IMR-90 (cell line): ENCODE data around the gene ST8SIA2. TPM values are rescaled to one million over a fixed set of nuclear protein-coding genes. Genes with fewer than 3 reads are reported as not detected.

ENCODE experiments used
- ATAC-seq: fragments of 200-7000 bp; cut with Tn5 transposase; 2 replicates; pipeline ENCODE4 v1.9.1; 2020; ENCODE audit warnings: low read depth, mild to moderate bottlenecking, moderate library complexity
- BruUV-seq: library from RNA; stranded (reverse); fragments of 400-500 nt; replicated peaks from 2 replicates; lab custom pipeline; 2021; lab: Mats Ljungman, UMichigan
- CTCF ChIA-PET: fragments of 300-600 bp; formaldehyde crosslinking; extraction: SDS; loops from one replicate; lab custom pipeline; 2021; ENCODE audit warnings: antibody characterized with exemption; lab: Yijun Ruan, JAX
- POLR2A ChIA-PET: fragments of 300-600 bp; sonication (Branson Sonifier 250); formaldehyde crosslinking; loops from one replicate; lab custom pipeline; 2022; ENCODE audit warnings: antibody characterized with exemption; ENCODE audit not compliant: unreplicated experiment; lab: Charles Lee
- DNase-seq: peaks from one replicate; pipeline ENCODE4 v3.0.0; 2013
- H2AFZ ChIP-seq: replicated peaks from 2 replicates; pipeline ENCODE3; 2013; ENCODE audit warnings: low read length, mild to moderate bottlenecking; ENCODE audit not compliant: poor library complexity
- H2AK5ac ChIP-seq: 2 replicates; pipeline ENCODE4 v1.6.1; 2013; ENCODE audit warnings: low read depth, low read length, inconsistent platforms
- H2AK9ac ChIP-seq: replicated peaks from 2 replicates; pipeline ENCODE3; 2013; ENCODE audit warnings: mild to moderate bottlenecking, low read depth, low read length, moderate library complexity; ENCODE audit not compliant: poor library complexity
- H2BK120ac ChIP-seq: 2 replicates; pipeline ENCODE4 v1.6.1; 2013; ENCODE audit warnings: low read depth, low read length, inconsistent platforms
- H2BK15ac ChIP-seq: 3 replicates; pipeline ENCODE4 v1.6.1; 2013; ENCODE audit warnings: low read depth, low read length, inconsistent platforms
- H2BK20ac ChIP-seq: 2 replicates; pipeline ENCODE4 v1.6.1; 2013; ENCODE audit warnings: low read depth, mild to moderate bottlenecking, inconsistent platforms, low read length, moderate library complexity
- H2BK5ac ChIP-seq: 2 replicates; pipeline ENCODE4 v1.6.1; 2013; ENCODE audit warnings: mild to moderate bottlenecking, low read depth, low read length, inconsistent platforms; ENCODE audit not compliant: poor library complexity, severe bottlenecking
- H3K14ac ChIP-seq: replicated peaks from 2 replicates; pipeline ENCODE4 v1.6.1; 2013; ENCODE audit warnings: low read depth, low read length, inconsistent platforms
- H3K18ac ChIP-seq: 2 replicates; pipeline ENCODE4 v1.6.1; 2013; ENCODE audit warnings: low read depth, low read length, control low read depth
- H3K23ac ChIP-seq: 2 replicates; pipeline ENCODE4 v1.6.1; 2013; ENCODE audit warnings: low read depth, low read length, inconsistent platforms
- H3K27ac ChIP-seq: 2 replicates; pipeline ENCODE4 v1.5.1; 2013; ENCODE audit warnings: mild to moderate bottlenecking, control low read depth, low read length; ENCODE audit not compliant: insufficient read depth
- H3K27me3 ChIP-seq: 2 replicates; pipeline ENCODE4 v1.6.1; 2013; ENCODE audit warnings: low read length; ENCODE audit not compliant: control insufficient read depth, insufficient read depth
- H3K36me3 ChIP-seq: 2 replicates; pipeline ENCODE4 v1.6.1; 2013; ENCODE audit warnings: low read length, mixed read lengths; ENCODE audit not compliant: control insufficient read depth, insufficient read depth
- H3K4ac ChIP-seq: 2 replicates; pipeline ENCODE4 v1.6.1; 2013; ENCODE audit warnings: low read depth, low read length, inconsistent platforms
- H3K4me1 ChIP-seq: 2 replicates; pipeline ENCODE4 v1.6.1; 2013; ENCODE audit warnings: low read length, mixed read lengths; ENCODE audit not compliant: control insufficient read depth, insufficient read depth
- H3K4me2 ChIP-seq: 2 replicates; pipeline ENCODE4 v1.6.1; 2013; ENCODE audit warnings: low read depth, mild to moderate bottlenecking, control low read depth, low read length, moderate library complexity
- H3K4me3 ChIP-seq: 2 replicates; pipeline ENCODE4 v1.5.1; 2013; ENCODE audit warnings: low read depth, mild to moderate bottlenecking, control low read depth, low read length, moderate library complexity; ENCODE audit not compliant: insufficient read depth
- H3K56ac ChIP-seq: 2 replicates; pipeline ENCODE4 v1.6.1; 2013; ENCODE audit warnings: low read length, inconsistent platforms; ENCODE audit not compliant: insufficient read depth; ENCODE audit errors: extremely low read depth
- H3K79me1 ChIP-seq, 2 experiments: 2 replicates each; pipeline ENCODE4 v1.6.1; 2013; ENCODE audit warnings: low read length in 2 of 2, inconsistent platforms in 1 of 2, low read depth in 1 of 2
- H3K9ac ChIP-seq: 2 replicates; pipeline ENCODE4 v1.6.1; 2013; ENCODE audit warnings: low read depth, low read length, control low read depth
- H3K9me1 ChIP-seq: 2 replicates; pipeline ENCODE4 v1.6.1; 2013; ENCODE audit warnings: low read length, inconsistent platforms; ENCODE audit not compliant: insufficient read depth
- H3K9me3 ChIP-seq: 2 replicates; pipeline ENCODE4 v1.6.1; 2013; ENCODE audit warnings: low read length; ENCODE audit not compliant: control insufficient read depth, insufficient read depth
- H4K20me1 ChIP-seq: 2 replicates; pipeline ENCODE4 v1.6.1; 2013; ENCODE audit warnings: low read length, inconsistent platforms; ENCODE audit not compliant: insufficient read depth
- H4K5ac ChIP-seq: 2 replicates; pipeline ENCODE4 v1.6.1; 2013; ENCODE audit warnings: mild to moderate bottlenecking, low read depth, low read length, control low read depth
- H4K8ac ChIP-seq, 2 experiments: 2 replicates each; pipeline ENCODE4 v1.6.1; 2013; ENCODE audit warnings: low read depth in 2 of 2, low read length in 2 of 2, control low read depth in 1 of 2, inconsistent platforms in 1 of 2
- H4K91ac ChIP-seq: 2 replicates; pipeline ENCODE4 v1.6.1; 2013; ENCODE audit warnings: low read depth, low read length, inconsistent platforms; ENCODE audit not compliant: insufficient read depth
- BHLHE40 ChIP-seq: fragments of 150-350 bp; IDR thresholded peaks from 2 replicates; pipeline ENCODE4 v1.6.1; 2016; ENCODE audit warnings: mild to moderate bottlenecking, low read depth, low read length
- CEBPB ChIP-seq: IDR thresholded peaks from 2 replicates; pipeline ENCODE4 v1.6.1; 2012; ENCODE audit warnings: low read depth, low read length, improper control_type of control experiment
- CHD1 ChIP-seq: IDR thresholded peaks from 2 replicates; pipeline ENCODE4 v1.6.1; 2012; ENCODE audit warnings: low read depth, low read length, improper control_type of control experiment
- MAFK ChIP-seq: IDR thresholded peaks from 2 replicates; pipeline ENCODE4 v1.6.1; 2012; ENCODE audit warnings: low read depth, low read length, improper control_type of control experiment
- MAZ ChIP-seq: IDR thresholded peaks from 2 replicates; pipeline ENCODE4 v1.6.1; 2012; ENCODE audit warnings: low read depth, mild to moderate bottlenecking, low read length, improper control_type of control experiment, moderate library complexity, borderline replicate concordance
- MXI1 ChIP-seq: IDR thresholded peaks from 2 replicates; pipeline ENCODE4 v1.6.1; 2012; ENCODE audit warnings: low read depth, mild to moderate bottlenecking, low read length, moderate library complexity, borderline replicate concordance
- NFE2L2 ChIP-seq: fragments of 150-350 bp; IDR thresholded peaks from 2 replicates; pipeline ENCODE4 v1.6.1; 2016; ENCODE audit warnings: low read depth, mild to moderate bottlenecking, low read length
- POLR2A ChIP-seq: IDR thresholded peaks from 2 replicates; pipeline ENCODE4 v1.6.1; 2012; ENCODE audit warnings: mild to moderate bottlenecking, low read depth, low read length
- RAD21 ChIP-seq: IDR thresholded peaks from 2 replicates; pipeline ENCODE4 v1.6.1; 2012; ENCODE audit warnings: low read length, improper control_type of control experiment
- RCOR1 ChIP-seq: IDR thresholded peaks from 2 replicates; pipeline ENCODE4 v1.6.1; 2012; ENCODE audit warnings: mild to moderate bottlenecking, low read length, improper control_type of control experiment; ENCODE audit not compliant: insufficient replicate concordance
- RFX5 ChIP-seq: IDR thresholded peaks from 2 replicates; pipeline ENCODE4 v1.8.0; 2012; ENCODE audit warnings: low read depth, mild to moderate bottlenecking, low read length, moderate library complexity
- SMC3 ChIP-seq: fragments of 150-350 bp; IDR thresholded peaks from 2 replicates; pipeline ENCODE4 v1.6.1; 2016; ENCODE audit warnings: low read depth, mild to moderate bottlenecking, antibody characterized with exemption, low read length, moderate library complexity
- WGBS, 2 experiments: methylation state at CpG; one replicate each; pipeline versions ENCODE4 v1.1.5 to v1.1.7; 2013; ENCODE audit warnings: missing lambda C conversion rate in 2 of 2; ENCODE audit not compliant: insufficient read length in 1 of 2; ENCODE audit errors: extremely low coverage in 2 of 2; 5-methylcytosine and 5-hydroxymethylcytosine counted together
- dilution Hi-C: fragments of 300-500 bp; cut with HindIII; formaldehyde crosslinking; loops from one replicate; pipeline ENCODE4 v1.14.3; 2018; ENCODE audit warnings: low sequenced_read_pairs; ENCODE audit not compliant: unreplicated experiment
- in situ Hi-C: fragments of 300-500 bp; cut with MboI; formaldehyde crosslinking; loops from 3 replicates; pipeline ENCODE4 v1.14.3; 2019; ENCODE audit warnings: low sequenced_read_pairs, inconsistent platforms, mixed read lengths
- intact Hi-C: fragments of 100-400 bp; cut with micrococcal nuclease; formaldehyde crosslinking; loops from 2 replicates; pipeline ENCODE4 v1.10.0; 2022
- polyA plus RNA-seq, 3 experiments: library from polyadenylated mRNA; depleted of rRNA; stranded (reverse); fragments of >200 nt; gene quantifications; 2 replicates each; pipeline ENCODE4 v1.2.3, GENCODE V29; 2012; ENCODE audit warnings: low replicate concordance in 1 of 3
- total RNA-seq: library from RNA; depleted of rRNA; stranded (reverse); fragments of >200 nt; gene quantifications from 2 replicates; pipeline ENCODE4 v1.2.3, GENCODE V29; 2012
- TF ChIP-seq, protein P1 (sequence below): conservative IDR thresholded peaks from 2 replicates; pipeline ENCODE4 v1.5.1; 2012; ENCODE audit warnings: mild to moderate bottlenecking, low read depth, low read length, improper control_type of control experiment
- TF ChIP-seq, protein P2 (sequence below): fragments of 150-350 bp; IDR thresholded peaks from 2 replicates; pipeline ENCODE4 v1.6.1; 2017; ENCODE audit warnings: mild to moderate bottlenecking, antibody characterized with exemption, low read length, low read depth
- TF ChIP-seq, protein P3 (sequence below): fragments of 150-350 bp; IDR thresholded peaks from 2 replicates; pipeline ENCODE4 v1.6.1; 2016; ENCODE audit warnings: low read depth, mild to moderate bottlenecking, low read length, moderate library complexity, borderline replicate concordance

The ST8SIA2 gene
- total and polyA plus RNA-seq, 2 of the 4 experiments (the other 2 are of a cell fraction): not detected

DNA sequence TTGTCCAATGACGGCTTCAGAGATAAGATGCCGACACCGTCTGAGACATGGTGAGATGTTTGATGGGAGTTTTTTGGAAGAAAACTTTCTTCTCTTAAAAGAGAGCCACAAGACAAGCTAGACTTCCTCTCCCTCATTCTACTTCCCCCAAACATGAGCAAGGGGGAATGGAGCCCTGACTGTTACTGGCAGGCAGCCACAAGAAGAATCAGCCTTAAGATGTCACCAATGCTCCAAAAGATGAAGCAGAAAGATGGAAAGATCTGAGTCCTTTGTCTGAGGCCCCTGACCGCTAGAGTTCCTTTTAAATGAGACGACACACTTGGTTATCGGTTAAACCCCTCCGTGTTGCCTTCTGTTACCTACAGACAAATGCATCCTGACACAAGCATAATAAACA is 108.7 kb downstream of the ST8SIA2 start:
- POLR2A ChIA-PET: interaction anchor here (0.5 kb wide), 1 partner anchor 8 kb away, joined by 4 read pairs; no protein-coding TSS in a partner anchor
- Histone ChIP-seq H2BK5ac (no peak overlapping the region), H3K9me3 (no peaks in the 10 kb centered on the region), H3K4me2 (no peak overlapping the region), H2AFZ (no peak overlapping the region), H2AK9ac (no peak overlapping the region), H3K4me1 (no peaks in the 10 kb centered on the region), H4K91ac (no peak overlapping the region), H4K20me1 (no peaks in the 10 kb centered on the region), H4K8ac (no peak overlapping the region), H3K79me1 (no peaks in the 10 kb centered on the region), H2BK20ac (no peak overlapping the region), H3K18ac (no peak overlapping the region), H3K14ac (no peak overlapping the region), H3K36me3 (no peaks in the 10 kb centered on the region), H3K9me1 (no peaks in the 10 kb centered on the region), H3K4ac (no peak overlapping the region), H3K27me3 (no peaks in the 10 kb centered on the region), H3K9ac (no peak overlapping the region), H2AK5ac (no peak overlapping the region), H4K5ac (no peak overlapping the region), H2BK120ac (no peak overlapping the region), H2BK15ac (no peak overlapping the region), H3K27ac (no peak overlapping the region), H3K23ac (no peak overlapping the region), H3K4me3 (no peak overlapping the region), H3K56ac (no peak overlapping the region)
- intact Hi-C loops (no loop called here), in situ Hi-C loops (no loop called here), dilution Hi-C loops (no loop called here)
- no peak for TF ChIP-seq BHLHE40
- no peak for TF ChIP-seq POLR2A
- no peak for TF ChIP-seq RCOR1
- no peak for TF ChIP-seq SMC3
- no peak for TF ChIP-seq RFX5
- TF ChIP-seq NFE2L2: no peak
- TF ChIP-seq CHD1: no peak
- TF ChIP-seq MAFK: no peak
- no peak for TF ChIP-seq CEBPB
- TF ChIP-seq, protein P1, sequence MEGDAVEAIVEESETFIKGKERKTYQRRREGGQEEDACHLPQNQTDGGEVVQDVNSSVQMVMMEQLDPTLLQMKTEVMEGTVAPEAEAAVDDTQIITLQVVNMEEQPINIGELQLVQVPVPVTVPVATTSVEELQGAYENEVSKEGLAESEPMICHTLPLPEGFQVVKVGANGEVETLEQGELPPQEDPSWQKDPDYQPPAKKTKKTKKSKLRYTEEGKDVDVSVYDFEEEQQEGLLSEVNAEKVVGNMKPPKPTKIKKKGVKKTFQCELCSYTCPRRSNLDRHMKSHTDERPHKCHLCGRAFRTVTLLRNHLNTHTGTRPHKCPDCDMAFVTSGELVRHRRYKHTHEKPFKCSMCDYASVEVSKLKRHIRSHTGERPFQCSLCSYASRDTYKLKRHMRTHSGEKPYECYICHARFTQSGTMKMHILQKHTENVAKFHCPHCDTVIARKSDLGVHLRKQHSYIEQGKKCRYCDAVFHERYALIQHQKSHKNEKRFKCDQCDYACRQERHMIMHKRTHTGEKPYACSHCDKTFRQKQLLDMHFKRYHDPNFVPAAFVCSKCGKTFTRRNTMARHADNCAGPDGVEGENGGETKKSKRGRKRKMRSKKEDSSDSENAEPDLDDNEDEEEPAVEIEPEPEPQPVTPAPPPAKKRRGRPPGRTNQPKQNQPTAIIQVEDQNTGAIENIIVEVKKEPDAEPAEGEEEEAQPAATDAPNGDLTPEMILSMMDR: no peak
- TF ChIP-seq RAD21: no peak
- TF ChIP-seq MAZ: no peak
- no peak for TF ChIP-seq MXI1
- TF ChIP-seq, protein P2, sequence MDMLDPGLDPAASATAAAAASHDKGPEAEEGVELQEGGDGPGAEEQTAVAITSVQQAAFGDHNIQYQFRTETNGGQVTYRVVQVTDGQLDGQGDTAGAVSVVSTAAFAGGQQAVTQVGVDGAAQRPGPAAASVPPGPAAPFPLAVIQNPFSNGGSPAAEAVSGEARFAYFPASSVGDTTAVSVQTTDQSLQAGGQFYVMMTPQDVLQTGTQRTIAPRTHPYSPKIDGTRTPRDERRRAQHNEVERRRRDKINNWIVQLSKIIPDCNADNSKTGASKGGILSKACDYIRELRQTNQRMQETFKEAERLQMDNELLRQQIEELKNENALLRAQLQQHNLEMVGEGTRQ: no peak
- TF ChIP-seq, protein P3, sequence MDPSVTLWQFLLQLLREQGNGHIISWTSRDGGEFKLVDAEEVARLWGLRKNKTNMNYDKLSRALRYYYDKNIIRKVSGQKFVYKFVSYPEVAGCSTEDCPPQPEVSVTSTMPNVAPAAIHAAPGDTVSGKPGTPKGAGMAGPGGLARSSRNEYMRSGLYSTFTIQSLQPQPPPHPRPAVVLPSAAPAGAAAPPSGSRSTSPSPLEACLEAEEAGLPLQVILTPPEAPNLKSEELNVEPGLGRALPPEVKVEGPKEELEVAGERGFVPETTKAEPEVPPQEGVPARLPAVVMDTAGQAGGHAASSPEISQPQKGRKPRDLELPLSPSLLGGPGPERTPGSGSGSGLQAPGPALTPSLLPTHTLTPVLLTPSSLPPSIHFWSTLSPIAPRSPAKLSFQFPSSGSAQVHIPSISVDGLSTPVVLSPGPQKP: no peak
- ATAC-seq (no peak), DNase-seq (no peak)
- no CpG with 5 or more reads among the region's 7 CpGs for WGBS, 2 experiments
- BruUV-seq: no TSS peak
- CTCF ChIA-PET: no interaction called here
